HG02970 (cell line): ENCODE data around the gene KLRB1.
"Not testable (repeated sequence)": the region's sequence is repeated elsewhere in the genome, so short reads cannot be mapped to it uniquely, and the experiment has no call there.

ENCODE experiments used
- ATAC-seq: cut with Tn5 transposase; IDR thresholded peaks from one replicate; pipeline ENCODE4 v1.9.1; 2021; ENCODE audit warnings: mild to moderate bottlenecking, moderate library complexity, moderate number of reproducible peaks; ENCODE audit not compliant: unreplicated experiment, low FRiP score

The KLRB1 gene

DNA sequence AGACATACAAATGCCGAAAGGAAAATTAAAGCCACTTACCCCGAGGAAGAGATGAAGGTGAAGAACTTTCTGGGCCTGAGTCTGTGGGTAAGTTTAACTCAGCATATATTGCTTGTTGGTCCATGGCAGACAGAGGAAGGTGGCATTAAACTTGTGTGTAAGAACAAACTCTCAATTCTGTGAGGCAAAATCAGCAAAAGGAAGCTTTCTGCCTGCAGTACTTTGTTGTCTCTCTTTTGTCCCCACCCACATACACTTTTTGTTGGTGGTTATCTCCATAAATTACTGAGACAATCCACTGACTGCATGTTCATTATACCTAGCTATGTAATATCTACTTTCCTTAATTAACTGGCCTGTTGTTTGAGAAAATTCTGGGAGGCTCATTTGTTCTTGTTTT, at the start of gene KLRB1:
TSS of gene KLRB1 (minus strand) at position 201 of the 400 bp plus-strand sequence. CDS start at position 124, 77 bp downstream.
- no peak for ATAC-seq

DNA sequence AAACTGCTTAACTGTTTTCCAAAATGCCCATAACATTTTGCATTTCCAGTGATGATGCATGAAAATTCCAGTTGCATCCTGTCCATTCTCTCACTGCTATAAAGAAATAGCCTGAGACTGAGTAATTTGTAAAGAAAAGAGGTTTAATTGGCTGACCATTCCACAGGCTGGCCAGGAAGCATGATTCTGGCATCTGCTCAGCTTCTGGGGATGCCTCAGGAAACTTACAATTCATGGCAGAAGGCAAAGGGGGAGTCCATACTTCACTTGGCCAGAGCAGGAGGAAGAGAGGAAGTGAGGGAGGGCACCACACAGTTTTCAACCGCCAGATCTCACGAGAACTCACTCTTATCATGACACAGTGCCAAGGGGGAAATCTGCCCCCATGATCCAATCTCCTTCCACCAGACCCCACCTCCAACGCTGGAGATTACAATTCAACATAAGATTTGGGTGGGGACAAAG, 43.6 kb upstream of the KLRB1 start:
- no peak for ATAC-seq

DNA sequence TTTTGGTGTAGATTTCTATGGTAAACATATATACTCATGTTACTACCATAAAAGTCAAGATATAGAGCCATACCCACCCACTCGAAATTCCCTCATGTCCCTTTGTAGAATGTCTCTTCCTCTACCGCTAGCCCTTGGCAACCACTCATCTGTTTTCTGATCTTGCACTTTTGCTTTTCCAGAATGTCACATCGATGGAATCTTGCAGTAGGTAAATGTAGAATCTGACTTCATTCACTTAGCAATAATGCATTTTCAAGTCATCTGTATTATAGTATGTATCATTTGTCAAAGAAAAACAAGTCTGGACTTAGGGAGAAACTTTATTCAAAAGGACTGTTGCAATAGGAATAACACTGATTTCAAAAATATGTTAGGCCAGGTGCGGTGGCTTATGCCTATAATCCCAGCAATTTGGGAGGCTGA, 42.4 kb upstream of the KLRB1 start:
- ATAC-seq: no peak

DNA sequence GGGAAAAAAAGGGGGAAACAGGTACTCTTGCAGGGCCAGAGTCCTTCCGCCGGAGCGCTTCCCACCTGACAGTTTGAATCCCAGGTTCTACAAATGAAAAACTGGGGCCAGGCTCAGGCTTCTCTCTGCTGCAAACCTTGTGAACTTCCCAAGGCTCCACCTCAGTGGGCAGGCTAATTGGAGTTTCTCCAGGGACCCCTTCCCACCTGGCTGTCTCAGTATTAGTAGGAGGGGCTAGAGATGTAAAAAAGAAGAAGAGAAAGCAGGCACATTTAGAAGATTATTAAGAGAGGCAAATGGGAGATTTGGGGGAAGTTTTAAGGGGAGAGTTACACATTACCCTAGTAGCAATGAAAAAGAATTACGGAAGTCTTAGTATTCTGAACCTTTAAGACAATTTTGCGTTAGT, 41.8 kb upstream of the KLRB1 start:
- ATAC-seq: no peak

DNA sequence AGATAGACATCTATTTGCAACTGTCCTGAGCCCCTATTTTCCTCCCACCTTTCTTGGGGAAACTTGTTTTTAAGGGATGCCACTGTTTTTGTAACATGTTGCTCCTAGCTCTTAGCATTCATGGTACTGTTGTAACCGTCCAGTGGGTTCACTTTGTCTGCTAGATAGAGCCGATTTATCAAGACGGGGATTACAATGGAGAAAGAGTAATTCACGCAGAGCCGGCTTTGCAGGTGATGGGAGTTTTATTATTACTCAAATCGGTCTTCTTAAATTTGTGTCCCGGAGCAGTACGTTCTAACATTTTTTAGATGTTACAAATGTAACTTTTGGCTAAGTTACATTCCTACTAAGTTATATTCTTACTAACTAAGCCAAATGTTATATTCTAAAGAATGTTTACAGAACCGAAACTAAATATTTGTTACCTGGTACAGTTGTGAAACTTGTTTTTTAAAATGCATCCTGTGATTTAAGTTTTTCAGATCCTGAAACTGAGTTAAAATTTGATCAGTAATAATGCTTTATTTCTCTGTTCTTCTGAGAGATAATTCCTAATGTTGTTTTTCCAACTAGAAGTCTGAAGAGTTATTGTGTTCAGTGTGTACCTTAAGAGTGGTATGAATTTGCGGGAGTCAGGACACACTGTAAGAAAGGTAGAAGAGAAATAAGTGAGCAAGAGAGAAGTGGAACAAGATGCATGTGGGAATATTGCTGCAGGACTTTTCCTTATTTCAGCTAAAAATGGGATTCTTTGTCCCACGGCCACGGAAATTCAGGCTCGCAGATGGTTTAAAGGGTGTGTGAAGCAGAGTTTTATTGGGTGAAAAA, 41.2 kb upstream of the KLRB1 start:
- ATAC-seq: no peak

DNA sequence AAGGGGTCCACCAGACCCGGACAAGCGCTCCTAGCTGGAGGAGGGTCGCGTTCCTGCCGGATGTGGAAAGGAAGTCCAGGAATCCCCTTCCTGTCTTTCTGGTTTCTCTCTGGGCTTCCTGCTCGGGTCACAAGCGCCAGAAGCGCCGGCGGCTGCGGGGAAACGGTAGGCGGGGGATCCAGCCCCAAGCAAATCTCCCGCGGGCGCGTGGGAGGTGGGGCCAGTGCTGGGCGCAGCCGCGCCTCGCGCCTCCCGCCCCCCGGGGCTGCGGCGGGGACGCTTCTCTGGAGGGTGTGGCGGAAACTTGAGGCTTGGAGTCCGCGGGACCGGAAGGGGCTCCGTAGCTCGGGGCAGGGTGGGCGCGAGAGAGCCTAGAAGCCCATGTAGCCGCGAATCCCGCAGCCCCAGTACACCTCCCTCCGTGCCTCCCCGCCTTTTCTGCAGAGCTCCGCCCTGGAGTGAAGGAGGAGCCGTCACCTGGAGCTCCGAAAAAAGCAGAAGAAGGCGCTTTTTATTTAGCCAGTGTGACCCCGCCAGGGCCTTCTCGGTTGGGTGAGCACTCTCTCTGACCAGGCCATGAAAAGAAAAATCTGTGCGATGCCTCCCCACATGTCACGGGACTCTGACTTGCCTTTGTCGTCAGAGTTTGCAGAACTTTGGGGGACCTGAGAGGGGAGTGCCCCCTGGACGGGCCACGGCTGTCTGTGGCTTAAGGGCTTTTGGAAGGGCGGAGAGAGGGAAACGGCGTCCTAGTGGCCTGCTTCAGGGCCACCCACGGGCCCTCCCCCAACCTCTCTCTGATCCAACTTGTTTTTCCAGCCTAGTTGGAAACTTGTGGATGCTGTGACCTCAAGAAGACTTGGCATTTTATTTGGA, 40.3 kb upstream of the KLRB1 start:
- ATAC-seq: peak; percentile 67

DNA sequence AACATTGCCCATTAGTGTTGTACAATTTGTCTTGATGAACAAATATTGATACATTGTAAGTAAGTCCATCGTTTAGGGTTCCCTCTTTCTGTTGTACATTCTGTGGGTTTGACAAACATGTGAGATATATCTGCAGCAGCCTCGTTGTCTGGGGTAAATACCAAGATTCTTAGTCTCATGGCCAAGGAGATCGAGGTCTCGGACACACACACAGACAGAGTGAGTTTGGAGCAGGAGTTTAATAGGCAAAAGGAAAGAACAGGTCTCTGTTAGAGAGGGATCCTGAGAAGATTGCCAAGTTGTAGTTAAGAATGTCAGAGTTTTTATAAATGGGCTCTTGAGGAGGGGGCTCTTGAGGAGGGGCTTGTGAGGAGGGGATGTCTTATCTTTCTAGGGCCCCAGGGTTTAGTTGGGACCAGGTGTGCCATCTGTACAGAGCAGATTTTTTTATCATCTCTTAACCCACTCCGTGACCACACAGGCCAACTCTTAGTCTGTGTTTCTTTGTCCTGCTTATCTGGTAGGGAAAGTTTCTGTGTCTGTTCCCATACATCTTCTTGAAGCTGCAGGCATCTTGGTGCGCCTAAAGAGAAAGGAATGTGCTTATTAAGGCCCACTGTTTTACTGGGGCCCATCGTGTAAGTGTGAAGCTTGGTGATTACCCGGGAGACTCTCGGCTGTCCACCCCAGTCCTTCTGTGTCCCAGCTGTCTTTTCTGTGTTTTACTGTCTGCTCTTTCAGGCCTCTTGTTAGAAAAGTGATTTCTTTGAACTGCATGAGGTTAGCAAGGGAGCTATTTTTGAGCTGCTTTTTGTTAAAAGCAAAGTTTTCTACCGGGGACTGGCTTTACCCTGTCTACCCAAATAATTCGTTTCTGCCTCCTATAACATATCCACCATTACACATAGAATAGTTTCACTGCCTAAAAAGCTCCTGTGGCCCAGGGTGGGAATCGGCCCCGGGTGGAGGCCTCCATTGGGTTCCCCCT, 39.4 kb upstream of the KLRB1 start:
- no peak for ATAC-seq

DNA sequence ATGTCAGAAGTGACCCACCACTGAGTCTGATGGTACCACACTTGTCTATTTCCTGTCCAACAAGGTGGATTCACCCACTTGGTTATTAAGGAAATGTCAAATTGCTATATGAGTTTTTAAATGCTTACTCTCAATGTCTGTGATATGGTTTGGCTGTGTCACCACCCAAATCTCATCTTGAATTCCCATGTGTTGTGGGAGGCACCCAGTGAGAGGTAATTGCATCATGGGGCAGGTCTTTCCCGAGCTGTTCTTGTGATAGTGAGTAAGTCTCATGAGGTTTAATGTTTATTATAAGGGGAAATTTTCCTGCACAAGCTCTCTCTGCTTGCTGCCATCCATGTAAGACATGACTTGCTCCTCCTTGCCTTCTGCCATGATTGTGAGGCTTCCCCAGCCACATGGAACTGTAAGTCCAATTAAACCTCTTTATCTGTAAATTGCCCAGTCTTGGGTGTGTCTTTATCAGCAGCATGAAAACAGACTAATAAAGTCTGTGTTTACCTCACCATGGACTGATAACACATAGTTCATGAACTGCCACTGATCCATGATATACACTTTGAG, 37.4 kb upstream of the KLRB1 start:
- ATAC-seq: not testable (repeated sequence)

DNA sequence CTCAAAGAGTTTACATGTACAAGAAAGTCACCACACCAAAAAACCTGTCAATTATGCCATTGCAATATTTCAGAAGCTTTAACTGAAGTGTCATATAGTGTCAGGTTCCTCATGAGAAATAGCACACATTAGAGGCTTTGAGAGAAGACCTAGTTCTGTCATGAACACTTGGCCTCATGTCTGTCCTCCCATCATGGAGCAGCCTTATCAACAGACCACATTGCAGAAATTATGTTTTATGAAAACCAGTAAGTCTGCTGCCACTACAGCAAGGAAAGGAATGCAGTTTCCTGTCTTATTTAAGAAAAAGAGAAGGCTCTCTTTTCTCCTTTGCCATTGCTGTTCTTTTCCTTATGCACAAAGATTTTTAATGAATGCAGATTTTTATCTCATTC, 35.5 kb upstream of the KLRB1 start:
- ATAC-seq: no peak

DNA sequence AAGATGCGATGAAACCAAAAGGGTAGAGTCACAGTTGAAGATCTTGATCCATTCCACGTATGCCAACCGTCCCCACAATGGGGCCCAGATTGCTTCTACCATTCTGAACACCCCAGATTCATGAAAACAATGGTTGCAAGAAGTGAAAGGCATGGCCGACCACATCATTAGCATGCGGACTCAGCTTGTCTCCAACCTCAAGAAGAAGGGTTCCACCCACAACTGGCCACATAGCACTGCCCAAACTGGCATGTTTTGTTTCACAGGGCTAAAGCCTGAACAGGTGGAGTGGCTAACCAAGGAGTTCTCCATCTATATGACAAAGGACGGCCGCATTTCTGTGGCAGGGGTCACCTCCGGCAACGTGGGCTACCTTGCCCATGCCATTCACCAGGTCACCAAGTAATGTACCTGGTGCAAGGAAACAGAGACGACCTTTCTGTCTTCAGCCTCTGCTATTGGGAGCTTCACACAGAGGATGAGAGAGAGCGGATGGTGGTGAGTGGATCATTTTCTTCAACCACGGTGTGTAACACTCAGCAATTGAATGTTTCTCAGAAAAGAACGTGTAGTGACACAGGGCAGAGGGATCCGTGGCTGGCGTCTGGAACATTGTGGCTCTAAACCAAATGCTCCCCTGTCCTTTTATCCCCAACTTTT, 35.0 kb upstream of the KLRB1 start:
- ATAC-seq: no peak

DNA sequence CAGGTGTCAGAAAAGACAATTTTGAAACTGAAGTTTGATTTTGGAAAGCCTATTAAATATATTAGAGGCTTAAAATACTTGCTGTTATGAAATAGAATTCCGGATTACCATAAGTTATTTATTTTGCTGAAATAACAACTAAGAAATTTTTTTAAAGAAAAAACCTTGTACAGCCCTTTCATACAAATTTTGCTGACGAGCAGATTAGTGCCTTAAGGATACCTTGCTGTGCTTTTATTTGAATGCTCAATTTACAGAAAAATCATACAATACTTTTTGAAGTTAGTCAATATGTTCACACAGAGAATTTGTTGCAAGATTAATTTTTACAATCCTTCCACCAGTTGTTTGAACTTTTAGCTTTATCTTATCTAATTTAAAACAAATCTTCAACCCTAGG, 32.3 kb upstream of the KLRB1 start:
- no peak for ATAC-seq

DNA sequence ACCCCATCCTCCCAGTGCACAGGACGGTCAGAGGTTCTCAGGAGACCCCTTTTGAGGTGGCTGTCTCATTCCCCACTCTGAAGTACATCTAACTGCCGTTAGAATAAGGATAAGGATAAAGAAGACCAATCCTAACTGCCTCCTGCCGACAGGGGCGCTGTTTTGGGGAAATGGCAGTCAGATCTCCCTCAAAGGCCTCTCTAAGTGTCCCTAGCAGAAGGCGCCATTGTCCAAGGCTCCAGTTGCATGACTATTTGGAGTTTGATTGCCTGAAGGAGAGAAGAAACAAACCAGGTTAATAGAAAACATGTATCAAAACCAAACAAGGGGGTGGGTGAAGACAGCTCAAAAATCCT, 29.1 kb upstream of the KLRB1 start:
- no peak for ATAC-seq

DNA sequence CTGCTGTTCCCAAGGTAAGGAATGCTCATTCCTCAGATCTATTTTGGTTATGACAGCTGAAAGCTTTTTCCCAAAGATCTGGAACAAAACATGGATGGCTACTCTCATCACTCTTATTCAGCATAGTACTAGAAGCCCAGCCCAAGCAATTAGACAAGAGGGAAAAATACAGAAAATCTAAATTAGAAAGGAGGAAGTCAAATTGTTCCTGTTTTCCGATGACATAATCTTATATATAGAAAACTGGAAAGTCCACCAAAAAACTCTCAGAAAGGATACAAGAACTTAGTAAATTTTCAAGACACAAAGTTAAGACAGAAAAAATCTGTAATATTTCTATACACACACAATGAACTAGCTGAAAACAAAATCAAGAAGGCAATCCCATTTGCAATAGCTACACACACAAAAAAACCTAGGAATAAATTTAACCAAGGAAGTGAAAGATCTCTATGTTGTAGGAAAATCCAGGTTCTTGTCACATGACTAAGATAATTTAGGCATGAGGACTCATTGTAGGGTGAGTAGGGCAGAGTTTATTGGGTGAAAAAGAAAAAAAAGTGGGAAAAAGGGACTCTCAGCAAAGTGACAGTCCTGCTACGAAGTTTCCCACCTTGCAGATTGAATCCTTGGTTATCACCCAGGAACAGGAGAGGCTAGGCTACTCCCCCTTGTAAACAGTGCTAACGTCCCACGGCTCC, 28.6 kb upstream of the KLRB1 start:
- ATAC-seq: no peak

DNA sequence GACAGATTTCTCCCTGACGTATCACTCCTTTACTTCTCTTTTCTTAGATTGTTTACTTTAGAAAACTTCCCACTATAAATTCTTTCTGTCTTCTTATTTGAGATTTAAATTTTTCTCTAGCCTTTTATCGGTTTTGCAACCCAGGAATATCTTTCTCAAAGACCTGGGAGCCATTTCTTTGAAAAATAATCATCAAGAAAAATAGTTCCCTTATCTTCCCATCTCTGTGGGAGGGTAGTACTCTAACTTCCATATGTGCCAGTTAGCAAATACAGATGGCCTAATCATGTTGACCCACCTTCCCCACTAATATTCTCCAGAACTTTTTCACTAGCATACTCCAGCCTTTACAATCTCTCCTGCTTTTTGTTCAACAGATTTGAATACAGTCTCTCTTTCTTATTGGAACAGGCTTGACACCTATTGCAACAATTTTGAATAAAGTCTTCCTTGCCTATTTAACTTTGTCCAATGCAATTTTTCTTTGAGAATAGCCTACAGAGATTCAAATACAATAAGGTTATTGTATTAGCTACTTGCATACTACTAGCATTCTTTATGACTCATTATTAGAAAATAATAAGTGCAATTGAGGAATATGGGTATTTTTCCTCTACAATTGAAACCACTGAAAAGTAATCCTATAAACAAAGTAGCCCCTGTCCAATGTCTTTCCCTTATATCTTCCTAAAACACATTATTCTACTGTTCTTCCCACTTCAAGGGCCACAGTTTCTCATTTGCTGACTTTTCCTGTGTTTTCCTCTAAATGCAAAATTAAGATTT, 27.4 kb upstream of the KLRB1 start:
- no peak for ATAC-seq

DNA sequence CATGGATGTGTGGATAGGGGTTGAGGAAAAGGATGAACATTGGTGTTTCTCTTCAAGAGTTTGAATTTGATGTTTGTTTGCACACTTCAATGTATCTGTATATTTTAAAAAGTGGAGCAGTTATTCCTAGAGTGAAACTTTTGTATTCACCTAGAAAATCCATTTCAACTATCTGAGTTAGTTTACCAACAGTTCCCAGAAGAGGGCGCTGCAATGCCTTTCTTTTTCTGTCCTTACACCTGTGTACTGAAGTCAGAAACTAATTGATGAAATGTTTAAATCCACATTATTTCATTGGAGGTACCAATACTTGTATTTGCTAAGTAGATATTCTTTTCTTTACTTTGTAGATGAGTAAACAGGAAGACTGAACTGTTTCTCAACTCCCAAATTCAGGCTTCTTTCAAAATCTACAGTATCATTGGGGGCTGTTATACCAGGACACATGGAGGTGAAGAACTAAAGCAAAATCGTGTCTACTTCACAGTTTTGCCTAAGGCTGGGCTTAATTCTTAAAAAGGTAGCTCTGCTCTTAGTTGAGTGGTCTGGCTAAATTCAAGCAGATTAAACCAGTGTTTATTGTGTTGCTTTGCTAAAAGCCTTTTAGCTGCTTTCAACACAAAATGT, 26.6 kb upstream of the KLRB1 start:
- no peak for ATAC-seq

DNA sequence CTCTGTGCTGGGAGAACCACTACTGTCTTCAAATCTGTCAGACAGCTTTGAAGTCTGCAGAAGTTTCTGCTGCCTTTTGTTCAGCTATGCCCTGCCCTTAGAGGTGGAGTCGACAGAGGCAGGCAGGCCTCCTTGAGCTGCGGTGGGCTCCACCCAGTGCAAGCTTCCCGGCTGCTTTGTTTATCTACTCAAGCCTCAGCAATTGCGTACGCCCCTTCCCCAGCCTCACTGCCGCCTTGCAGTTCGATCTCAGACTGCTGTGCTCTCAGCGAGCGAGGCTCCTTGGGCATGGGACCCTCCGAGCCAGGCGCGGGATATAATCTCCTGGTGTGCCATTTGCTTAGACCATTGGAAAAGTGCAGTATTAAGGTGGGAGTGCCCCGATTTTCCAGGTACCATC, 25.1 kb upstream of the KLRB1 start:
- no peak for ATAC-seq

DNA sequence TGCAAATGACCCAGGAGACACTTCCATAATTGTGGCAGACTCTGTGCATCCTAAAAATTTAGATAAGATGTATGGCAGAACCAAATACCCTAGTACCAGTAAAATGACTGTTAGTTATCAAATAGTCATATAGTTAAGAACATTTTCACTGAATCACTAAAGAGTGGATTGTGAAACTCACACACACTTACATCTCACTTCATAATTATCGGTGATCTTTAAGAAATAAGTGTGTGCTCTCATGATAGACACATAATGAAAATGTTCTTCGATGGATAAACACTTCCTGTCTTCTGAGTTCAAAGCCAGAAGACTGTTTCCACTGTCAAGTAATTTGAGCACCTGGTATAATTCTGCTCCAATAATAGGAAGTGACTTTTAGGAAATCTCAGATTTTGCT, 19.1 kb upstream of the KLRB1 start:
- no peak for ATAC-seq

DNA sequence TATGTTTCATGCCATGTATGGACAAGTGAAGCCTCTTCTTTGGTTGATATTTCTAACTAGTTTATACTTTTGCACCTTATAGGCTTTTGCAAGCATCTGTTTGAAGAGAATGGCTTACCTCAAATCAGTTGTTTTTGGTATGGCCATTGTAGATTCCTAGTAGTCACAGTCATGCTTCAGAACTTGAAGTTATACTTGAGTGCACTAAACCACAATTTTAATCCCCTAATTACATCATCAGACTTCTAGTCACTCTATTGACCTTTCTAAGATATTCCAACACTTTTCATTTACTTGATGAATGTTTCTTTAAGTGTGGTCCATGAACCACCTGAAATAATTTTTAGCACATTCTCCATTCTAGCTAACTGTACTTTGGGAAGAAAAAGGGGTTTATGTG, 18.6 kb upstream of the KLRB1 start:
- ATAC-seq: no peak
